GM18498 (cell line): ENCODE data around the gene TMEM168.

Experiments used
- ATAC-seq: cut with Tn5 transposase; IDR thresholded peaks from one replicate; pipeline ENCODE4 v1.9.1; 2021; ENCODE audit warnings: mild to moderate bottlenecking, moderate library complexity; ENCODE audit not compliant: unreplicated experiment

Gene TMEM168

GRCh38 chr7:112723416-112723815, 66.8 kb downstream of the TMEM168 start:
- no peak for ATAC-seq

- ATAC-seq, result no peak
These were observed 68.8 kb downstream of the TMEM168 start for GRCh38 chr7:112721366-112721765.

- ATAC-seq, result no peak
These were observed 74.7 kb downstream of the TMEM168 start for GRCh38 chr7:112715525-112715924.

GRCh38 chr7:112714917-112715316, 75.3 kb downstream of the TMEM168 start:
- no peak for ATAC-seq
